HG02884 (cell line): ENCODE results near the gene CCDC85C.

Experiments used
- ATAC-seq: cut with Tn5 transposase; IDR thresholded peaks from one replicate; pipeline ENCODE4 v1.9.1; 2021; ENCODE audit warnings: mild to moderate bottlenecking, moderate library complexity; ENCODE audit not compliant: unreplicated experiment

Gene CCDC85C

DNA sequence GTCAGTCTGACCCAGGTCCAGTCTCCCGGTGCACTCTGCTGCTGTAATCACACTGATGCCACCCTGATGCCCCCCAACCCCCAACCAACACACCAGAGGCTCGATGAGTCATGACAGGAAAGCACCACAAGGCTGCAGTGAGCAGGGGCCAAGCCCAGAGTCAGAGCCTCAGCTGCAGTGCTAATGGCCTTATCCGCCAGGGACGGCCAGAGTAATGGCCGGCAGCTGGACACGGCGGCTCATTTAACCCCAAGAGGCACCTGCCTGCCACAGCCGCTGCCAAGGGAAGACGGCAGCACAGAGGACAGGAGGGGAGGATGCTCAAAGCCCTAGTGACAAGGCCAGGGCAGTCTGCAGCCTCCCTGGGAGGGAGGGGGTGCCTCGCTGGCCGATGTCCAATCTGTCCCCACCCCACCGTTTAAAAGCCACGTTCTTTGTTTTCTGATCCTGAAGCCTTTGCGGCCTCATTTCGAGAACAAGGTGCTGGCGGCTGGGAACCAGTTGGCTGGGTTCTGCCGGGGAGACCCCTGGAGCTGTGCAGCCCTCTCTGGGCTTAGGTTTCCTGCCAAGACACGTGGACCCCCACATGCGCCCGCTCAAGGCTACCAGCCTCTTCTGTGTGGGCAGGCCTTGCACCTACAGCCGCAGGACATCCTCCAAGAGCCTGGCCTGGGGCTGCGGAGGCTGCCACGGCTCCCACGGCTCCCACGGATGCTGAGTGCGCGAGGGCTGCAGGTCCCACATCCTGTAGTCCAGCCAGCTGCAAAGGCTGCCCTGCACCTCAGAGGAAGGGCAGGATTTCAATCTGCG is 13.1 kb downstream of the CCDC85C start:
- no peak for ATAC-seq

DNA sequence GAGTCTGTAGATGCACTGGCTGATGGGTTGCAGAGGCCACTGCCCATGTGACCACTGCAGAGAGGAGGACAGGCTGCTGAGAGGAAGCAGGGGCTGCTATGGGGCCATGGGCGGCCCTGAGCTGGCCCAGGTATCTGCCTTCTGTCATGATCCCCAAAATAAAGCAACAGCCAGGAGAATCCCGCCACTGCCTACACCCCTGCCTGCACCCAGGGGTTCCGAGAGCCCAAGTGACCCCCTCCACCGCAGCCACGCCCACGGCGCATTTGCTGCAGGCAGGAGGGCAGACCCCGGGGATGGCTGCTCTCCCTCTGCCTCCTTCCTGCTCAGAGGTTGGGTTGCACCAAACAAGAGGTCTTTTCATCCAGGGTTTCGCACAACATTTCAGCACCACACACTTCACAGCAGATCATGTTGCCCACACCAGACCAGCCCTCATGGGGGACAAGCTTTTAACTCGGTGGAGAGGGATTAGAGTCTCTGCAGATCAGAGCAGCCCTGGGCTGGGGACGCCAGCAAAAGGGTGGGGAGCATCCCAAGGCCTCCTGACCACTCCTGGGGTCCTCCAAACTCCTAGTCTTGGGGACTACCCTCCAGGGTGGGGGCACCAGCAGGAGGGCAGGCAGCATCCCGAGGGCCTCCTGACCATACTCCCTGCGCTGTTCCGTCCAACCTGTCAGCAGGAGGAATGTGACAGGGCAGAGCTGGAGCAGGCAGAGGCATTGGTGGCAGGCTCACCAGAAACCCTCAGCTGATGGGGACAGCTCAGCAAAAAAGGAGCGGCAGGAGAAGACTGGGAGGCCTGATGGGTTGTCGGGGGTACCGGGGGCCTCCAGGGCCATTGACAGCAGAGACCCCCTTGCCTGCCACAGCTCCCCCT is 14.1 kb downstream of the CCDC85C start:
- ATAC-seq, result no peak

DNA sequence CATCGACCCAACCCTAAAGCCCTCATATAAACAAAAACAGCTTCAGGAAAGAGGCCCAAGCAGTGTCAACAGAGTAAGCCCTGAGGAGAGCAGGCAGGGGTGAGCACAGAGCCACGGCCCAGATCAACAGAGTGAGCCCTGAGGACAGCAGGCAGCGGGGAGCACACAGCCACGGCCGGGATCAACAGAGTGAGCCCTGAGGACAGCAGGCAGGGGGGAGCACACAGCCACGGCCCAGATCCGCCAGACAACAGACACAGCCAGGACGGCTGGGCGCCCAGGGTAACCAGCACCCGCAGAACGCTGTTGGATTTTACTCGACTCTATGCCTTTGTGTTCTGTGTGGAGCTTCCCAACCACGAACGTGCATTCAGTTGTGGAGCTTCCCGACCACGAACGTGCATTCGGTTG is 15.0 kb downstream of the CCDC85C start:
- ATAC-seq, result no peak

DNA sequence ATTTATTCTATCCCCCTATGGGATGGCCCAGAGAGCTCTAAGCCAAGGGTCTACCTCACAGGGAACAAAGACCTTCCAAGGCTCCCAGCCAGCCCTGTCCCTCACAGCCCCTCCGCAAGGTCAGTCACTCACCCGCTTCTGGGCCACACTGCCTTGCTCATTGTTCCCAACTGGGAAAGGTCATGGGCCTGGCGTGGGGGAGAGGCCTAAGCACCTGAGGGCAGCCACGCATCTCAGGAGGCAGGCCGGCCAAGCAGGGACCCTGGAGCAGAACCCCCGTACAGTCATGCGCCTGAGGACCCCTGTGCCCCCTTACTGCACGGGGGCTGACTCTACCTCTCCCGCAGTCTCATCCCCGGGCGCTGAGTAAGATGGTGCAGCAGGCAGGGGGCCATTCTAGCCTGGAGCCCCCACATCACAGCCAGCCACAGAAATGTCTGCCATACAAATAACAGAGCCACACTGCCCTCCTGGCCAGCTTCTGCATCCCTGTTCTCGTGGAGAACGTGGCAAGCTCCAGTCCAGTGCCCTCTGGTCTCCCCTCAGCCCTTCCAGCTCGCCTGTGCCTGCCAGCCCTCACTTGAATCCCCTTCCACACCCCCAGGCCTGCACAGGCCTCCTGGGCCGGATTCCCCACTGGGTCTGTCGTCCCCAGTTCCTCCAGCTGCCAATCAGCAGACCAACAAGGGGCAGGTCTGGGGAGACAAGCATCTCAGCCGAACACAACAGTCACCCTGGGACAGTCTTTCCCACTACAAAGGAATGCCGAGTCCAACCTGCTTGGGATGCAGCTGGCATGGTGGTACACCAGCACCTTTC is 16.3 kb downstream of the CCDC85C start:
- no peak for ATAC-seq

DNA sequence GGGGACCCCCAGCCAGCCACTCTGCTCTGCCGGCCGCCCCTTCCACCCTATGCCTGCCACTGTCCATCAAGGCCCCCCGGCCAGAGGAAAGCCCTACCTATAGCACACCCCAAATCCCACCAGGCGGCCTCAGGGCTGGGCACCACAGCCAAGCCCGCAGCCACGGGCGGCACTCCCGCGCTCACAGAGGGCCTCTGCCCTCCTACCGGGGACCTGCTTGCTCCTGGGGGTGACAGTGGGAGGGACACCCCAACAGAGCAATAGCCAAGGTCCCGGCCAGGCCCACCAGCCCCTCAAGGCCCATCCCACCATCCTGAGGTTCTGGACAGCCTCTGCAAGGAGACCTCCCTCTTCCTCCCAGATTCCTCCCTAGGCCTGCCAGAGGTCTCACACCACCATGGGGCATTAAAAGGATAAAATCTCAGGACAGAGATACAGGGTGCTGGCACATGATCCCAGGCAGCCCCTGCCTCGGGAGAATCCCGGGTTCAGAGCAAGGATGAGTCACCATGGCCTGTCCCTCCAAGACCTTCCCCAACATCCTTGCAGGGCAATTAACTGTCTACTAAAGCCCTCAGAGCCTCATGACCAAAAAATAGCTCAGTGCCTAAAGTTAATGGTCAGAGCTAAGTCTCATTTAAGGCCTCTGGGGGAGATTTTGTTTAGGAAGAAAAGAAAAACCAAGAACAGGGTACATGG is 17.1 kb downstream of the CCDC85C start:
- ATAC-seq, result no peak

DNA sequence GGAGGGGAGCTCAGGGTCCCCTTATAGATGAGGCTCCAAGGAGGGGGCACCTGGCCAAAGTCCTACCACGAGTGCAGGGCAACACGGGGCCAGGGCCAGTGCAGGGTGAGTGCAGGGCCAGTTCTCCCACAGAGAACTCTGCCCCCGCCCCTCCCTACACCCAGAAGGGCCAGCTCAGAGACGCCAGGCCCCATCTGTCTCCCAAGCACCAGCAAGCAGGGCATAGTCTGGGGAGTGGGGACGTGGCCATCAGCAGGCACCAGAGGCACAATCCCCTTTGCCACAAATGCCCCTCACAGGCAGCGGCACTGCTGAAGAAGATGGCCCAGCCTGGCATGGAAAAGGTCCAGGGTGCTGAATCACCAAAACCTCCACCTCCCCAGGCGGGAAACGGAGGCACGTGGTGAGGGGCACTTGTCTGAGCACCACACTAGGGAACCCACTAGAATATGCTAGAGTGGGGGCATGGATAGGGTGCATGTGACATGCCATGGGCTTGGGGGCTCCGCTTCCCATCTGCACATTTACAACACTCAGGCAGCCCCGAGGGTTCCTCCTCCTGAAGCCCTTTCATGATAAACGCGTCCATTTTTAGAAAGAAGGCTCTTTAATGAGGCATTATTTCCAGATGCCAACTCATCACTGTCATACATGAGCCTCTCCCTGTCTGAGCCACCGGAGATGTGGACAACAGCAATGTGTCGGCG is 17.8 kb downstream of the CCDC85C start:
- ATAC-seq, result no peak

DNA sequence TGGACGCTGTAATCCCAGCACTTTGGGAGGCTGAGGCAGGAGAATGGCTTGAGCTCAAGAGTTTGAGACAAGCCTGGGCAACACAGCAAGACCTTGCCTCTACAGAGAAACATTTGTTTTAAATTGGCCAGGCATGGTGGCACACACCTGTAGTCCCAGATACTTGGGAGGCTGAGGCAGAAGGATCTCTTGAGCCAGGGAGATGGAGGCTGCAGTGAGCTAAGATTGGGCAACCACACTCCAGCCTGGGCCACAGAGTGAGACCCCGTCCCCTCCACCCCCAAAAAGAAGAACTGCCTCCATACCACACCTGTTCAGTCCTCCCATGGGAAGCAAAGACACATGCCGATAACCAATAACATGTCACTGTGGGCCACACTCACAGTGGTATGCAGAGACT is 19.2 kb downstream of the CCDC85C start:
- ATAC-seq, result no peak

DNA sequence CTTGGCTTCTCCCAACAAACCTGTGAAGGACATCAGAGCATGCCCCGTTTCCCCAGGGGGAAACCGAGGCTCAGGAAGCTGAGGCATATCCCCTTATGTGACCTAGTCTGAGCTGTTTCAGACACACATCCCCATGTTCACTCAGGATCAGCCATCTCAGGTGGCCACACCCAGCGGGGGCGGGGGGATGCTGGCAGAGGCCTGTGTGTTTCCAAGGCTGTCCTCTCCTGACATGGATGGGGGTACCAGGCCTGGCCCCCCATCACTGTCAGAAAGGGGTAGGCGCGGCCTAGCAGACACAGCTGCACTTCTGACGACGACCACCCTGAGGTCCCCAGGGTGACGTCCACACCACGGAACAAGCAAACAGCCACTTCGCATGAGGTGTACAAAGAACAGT is 22.1 kb downstream of the CCDC85C start:
- ATAC-seq, result no peak

DNA sequence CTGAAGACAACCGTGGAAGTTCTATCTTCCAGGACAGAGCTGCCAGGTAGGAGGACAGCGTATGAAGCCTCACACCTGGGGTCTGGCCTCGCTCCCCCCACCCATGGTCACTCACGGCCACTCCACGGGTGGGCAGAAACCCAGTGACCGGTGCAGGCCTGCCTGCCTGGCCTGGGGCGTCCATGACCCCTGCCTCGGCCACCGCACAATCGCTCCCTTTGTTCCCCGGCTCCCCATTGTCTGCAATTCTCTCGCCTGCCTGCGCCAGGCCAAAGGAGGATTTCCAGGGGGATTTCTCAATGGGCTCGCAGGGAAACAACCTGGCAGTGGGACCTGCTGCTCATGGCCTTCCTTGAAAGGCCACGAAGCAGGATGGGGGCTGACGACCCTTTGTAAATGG is 22.6 kb downstream of the CCDC85C start:
- ATAC-seq, result no peak

DNA sequence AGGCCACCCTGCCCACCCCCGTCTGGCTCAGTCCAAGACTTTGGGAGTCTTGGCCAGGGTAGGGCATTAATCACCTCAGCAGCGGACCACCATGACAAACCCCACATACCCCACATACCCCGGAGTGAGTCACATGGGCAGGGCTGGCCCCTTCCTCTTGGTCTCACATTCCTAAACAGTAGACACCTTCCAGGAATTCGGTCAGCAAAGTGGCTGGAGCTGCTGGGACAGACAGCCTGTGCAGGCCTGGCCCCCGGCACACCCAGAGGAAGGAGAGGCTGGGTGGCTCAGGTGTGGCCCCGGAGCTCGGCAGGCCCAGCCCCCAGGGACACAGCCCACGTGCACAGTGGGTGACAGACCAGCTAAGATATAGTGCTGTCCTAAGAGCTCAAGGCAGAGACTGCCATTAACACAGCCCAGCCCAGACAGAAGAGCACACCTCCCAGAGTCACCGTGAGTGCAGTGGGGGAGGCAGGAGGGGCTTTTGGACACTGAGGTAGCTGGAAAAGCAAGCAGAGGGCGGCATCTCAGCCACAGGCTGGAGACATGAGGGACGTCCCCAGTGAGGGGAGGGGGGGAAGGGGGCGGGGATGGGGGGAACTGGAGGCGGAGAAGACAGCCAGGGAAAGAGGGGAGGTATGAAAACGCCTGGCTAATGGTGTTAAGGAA is 24.0 kb downstream of the CCDC85C start:
- ATAC-seq, result no peak

DNA sequence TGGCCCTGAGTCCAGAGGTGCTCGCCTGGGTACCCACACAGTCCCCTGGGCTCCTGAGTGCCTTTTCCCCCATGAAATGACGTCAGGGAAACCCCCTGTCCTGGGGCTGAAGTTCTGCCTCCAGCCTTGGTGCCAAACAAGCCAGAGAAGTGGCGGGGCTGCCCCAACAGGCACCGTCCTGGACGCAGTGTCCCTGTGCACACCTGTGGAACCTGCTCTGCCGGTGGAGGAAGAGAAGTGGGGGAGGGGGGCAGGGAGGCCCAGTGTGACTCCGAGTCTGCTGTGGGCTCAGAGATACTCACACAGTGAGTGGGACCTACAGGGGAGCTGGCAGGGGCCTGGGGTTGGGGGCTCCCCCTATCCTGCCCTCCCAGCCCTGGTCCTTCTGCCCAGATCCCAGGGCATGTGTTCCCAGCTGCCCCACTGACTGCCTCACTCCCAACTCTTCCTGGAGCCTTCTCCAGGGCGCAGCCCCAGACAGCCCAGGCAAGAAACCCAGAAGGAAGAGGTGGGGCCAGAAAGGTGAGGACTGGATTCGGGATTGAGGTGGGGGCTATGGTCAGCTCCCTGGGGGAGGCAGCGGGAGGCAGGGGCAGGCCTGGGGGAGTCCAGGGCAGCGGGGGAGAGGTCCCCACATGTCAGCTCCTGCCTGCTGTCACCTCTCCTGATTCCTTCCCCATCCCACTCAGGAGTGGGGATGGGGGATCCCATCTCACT is 24.7 kb downstream of the CCDC85C start:
- no peak for ATAC-seq

DNA sequence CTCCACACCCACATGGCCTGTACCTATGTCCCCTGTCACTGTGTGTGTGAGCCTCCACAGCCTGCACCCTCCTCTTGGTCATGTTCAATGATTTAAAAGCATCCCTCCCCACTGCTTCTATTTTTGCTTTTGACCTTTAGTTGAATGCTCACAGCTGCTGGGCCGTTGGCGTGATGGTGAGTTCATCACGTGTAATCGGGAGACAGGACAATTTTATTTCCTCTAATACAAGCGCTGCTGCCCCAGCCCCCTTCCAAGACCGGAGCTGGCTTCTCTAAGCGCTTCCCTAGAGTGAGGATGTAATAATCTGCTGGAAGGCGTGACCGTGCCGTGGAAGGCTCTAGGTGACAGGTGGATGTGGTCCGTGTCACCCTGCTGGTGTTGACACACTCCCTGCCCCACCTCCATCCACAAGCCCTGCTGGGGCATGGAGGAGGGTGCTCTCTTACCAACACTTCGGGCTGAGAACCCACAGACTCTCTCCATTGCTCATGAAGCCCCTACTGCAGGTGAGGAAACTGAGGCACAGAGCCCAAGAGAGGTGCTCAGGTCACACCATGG is 25.4 kb downstream of the CCDC85C start:
- ATAC-seq, result no peak

DNA sequence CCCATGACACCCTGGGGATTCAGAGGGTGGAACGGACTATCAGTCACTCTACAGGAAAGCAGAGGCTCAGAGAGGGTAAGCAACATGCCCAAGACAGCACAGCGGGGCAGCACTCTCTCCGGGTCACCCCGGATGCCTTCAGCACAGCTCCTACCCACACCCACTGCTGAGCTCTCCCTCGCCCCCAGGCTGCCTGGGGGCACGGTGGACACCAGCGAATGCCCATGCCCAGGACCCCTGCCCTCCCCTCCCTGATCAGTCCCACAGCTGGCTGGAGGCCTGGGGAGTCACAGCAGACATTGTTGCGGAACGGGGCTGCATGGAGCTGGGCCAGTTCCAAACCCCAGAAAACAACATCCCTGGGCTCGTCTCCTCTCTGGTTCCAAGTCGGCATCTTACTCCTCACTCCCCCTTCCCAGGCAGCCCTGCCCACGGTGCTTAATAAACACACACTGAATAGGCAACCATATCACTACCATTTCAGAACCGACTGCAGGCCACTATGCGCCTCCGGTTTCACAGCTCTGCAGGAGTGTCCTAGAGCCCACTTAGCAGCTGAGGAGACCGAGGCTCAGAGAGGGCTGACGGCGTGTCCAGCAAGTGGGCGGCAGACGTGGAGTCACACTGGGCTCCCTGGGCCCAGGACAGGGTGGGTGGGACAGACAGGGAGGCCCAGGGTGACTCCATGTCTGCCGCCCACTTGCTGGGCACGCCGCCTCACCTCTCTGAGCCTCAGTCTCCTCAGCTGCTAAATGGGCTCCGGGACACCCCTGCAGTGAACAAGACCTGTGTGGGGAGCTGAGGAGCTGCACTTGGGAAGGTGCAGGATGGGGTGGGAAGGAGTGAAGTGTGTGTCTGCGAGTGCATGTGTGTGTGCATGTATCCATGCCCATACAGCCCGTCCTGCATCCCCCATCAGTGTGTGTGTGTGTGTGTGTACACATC is 27.0 kb downstream of the CCDC85C start:
- no peak for ATAC-seq

DNA sequence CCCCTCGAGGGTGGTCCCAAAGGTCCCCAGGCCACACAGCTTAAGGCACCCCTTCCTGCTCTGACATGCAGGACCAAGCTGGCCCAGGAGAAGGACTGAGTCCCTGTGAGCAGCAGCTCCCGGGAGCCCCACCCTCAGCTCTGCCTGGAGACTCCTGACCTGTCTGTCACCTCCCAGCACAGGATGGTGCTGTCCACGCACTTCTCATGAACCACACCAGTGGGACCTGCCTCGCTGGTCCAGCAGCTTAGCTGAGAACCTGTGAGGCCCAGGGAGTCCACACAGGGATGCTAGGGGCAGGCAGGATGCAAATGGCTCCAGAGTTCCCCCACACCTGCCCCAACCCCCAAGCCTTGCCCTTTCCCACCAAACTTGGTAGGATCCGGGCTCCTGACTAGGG is 27.7 kb downstream of the CCDC85C start:
- ATAC-seq, result no peak

DNA sequence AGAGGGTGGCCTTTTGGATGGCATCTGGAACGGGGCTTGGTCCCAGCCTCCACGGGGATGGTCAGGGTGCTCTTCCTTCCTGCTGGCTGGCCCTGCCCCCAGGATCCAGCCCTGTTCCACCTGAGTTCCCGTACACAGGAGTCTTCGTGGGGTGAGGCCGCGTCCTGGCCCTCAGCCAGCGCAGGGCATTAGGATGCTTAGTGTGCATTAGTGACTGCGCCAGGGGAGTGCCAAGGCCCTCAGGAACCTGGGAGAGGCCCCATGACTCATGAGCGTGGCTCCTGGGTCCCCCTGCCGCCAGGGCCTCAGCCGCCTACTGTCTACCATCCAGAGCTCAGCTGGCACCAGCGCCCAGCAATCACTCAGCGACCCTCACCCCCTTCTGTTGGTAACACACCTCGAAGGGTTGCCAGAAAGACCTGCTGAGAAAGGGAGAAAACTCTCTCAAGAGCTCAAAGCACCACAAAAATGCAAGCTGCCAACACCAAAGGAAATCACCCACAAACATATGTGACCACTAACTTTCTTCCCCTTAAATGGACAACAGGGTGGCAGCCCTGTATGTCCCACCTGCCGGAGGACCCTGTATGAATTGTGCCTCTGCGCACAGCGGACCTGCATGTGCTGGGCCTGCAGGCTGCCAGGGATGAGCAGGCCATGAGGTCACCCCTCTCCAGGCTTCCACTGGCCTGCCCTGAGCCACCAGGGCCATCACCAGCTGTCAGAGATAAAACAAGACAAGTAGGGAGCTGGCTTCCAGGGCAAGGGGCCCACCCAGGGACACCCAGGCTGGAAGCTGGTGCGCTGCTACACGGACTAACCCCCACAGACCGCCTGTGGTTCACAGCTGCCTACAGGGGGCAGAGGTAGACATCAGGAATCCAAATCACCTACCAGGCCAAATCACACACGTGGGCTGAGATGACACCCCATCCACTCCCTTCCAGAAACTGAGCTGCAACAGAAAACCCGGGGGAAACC is 28.7 kb downstream of the CCDC85C start:
- no peak for ATAC-seq
